Stimulated activated CD4-positive, alpha-beta T cell treated with anti-CD3 and anti-CD28 coated beads, Interleukin-15, amount 100 ng/mL, for 24 hours (primary cell): ENCODE measurements around the gene NDUFC1.
"Not testable (repeated sequence)": the region's sequence is repeated elsewhere in the genome, so short reads cannot be mapped to it uniquely, and the experiment has no call there.

Experiments
- DNase-seq: peaks from one replicate; pipeline ENCODE4 v3.0.0-alpha.2; 2020

The NDUFC1 gene

GRCh38 chr4:139297001-139297410, 5.3 kb downstream of the NDUFC1 start:
- no peak for DNase-seq

GRCh38 chr4:139295942-139296299, 6.4 kb downstream of the NDUFC1 start:
- DNase-seq: no peak

- DNase-seq: peak; percentile 100
Measured at GRCh38 chr4:139295206-139295941, 6.9 kb downstream of the NDUFC1 start.

GRCh38 chr4:139286186-139286698, 16.0 kb downstream of the NDUFC1 start:
- no peak for DNase-seq

GRCh38 chr4:139282721-139283075, 19.6 kb downstream of the NDUFC1 start:
- DNase-seq: no peak

GRCh38 chr4:139282065-139282720, 20.1 kb downstream of the NDUFC1 start:
- DNase-seq: no peak

- peak; percentile 51 for DNase-seq
Measured at GRCh38 chr4:139279760-139280620, 22.3 kb downstream of the NDUFC1 start, which contains the start of gene MGARP. Gene MGARP, minus strand, starts transcription at chr4:139280225. Its CDS starts 67 bp downstream, at chr4:139280158.

- DNase-seq: peak; percentile 30
Measured at GRCh38 chr4:139278912-139279759, 23.1 kb downstream of the NDUFC1 start.

GRCh38 chr4:139278485-139278884, 23.8 kb downstream of the NDUFC1 start:
- DNase-seq: no peak

GRCh38 chr4:139275281-139275735, 27.0 kb downstream of the NDUFC1 start:
- no peak for DNase-seq

- DNase-seq: no peak
Measured at GRCh38 chr4:139274790-139275189, 27.5 kb downstream of the NDUFC1 start.

GRCh38 chr4:139273835-139274234, 28.4 kb downstream of the NDUFC1 start:
- no peak for DNase-seq

GRCh38 chr4:139267301-139267700, 35.0 kb downstream of the NDUFC1 start:
- no peak for DNase-seq

- peak; percentile 89 for DNase-seq
Measured at GRCh38 chr4:139266583-139267257, 35.6 kb downstream of the NDUFC1 start.

- no peak for DNase-seq
Measured at GRCh38 chr4:139266208-139266582, 36.1 kb downstream of the NDUFC1 start.

- no peak for DNase-seq
Measured at GRCh38 chr4:139265654-139266053, 36.6 kb downstream of the NDUFC1 start.

- DNase-seq: no peak
Measured at GRCh38 chr4:139256349-139256748, 45.9 kb downstream of the NDUFC1 start.

- not testable (repeated sequence) for DNase-seq
Measured at GRCh38 chr4:139255581-139255980, 46.7 kb downstream of the NDUFC1 start.

GRCh38 chr4:139253713-139254112, 48.6 kb downstream of the NDUFC1 start:
- no peak for DNase-seq

- DNase-seq: no peak
Measured at GRCh38 chr4:139253046-139253445, 49.2 kb downstream of the NDUFC1 start.

GRCh38 chr4:139247700-139248238, 54.5 kb downstream of the NDUFC1 start:
- DNase-seq: no peak
